HG03354 (cell line): ENCODE results near the gene MVD.

Source experiments
- ATAC-seq: cut with Tn5 transposase; IDR thresholded peaks from one replicate; pipeline ENCODE4 v1.9.1; 2021; ENCODE audit warnings: mild to moderate bottlenecking; ENCODE audit not compliant: unreplicated experiment, poor library complexity, severe bottlenecking

The MVD gene

DNA sequence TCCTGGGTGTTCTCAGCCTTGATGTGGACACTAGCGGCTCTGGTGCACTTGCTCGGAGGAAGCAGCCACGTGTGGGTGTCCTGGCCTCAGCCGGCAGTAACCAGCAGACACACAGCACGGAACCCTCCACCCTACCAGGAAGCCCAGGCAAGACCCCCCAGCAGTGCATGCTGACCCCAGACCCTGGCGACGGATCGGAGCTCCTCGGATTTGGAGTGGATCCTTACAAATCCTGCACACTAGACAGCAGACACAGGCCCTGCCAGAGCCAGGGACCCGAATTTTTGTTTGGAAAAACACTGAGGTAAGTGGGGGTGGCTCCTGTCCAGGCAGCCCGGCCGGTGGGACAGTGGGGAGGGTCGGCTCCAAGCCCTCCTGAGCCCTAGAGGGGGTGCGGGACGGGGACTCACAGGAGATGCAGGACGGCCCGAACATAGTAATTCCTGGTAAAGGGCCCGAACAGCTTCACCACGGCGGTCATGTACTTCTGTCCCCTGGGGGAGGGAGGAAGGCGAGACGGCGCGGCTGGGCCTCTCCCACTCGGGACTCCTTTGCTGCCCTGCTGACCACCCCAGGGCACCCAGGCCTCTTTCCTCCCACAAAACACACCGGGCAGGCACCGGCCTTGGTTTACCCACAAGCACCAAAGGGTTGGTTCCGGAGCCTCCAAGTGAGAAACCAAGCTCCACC lies 16.4 kb downstream of the MVD start:
- no peak for ATAC-seq

- no peak for ATAC-seq
Observed at GRCh38 chr16:88645941-88646340, 16.9 kb downstream of the MVD start.

DNA sequence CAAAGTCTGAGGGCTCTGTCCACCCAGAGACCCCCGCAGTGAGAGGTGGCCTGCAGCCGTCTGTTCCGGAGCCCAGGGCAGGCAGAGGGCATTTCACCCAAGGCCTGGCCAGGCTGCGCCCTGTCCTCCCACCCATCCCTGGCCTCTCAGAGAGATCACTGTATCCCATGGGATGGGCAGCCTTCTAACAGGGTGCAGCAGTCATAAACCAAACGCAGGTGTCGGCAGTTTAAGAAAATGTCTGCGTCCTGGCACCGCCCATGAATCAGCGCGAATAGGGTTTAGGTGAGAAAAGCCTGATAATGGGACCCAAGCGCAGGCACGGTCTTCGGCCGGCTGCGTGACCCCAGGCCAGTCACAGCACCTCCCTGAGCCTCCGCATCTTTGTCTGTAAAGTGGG lies 17.4 kb downstream of the MVD start:
- ATAC-seq: no peak

- ATAC-seq: no peak
Observed at GRCh38 chr16:88643644-88643932, 19.3 kb downstream of the MVD start.

DNA sequence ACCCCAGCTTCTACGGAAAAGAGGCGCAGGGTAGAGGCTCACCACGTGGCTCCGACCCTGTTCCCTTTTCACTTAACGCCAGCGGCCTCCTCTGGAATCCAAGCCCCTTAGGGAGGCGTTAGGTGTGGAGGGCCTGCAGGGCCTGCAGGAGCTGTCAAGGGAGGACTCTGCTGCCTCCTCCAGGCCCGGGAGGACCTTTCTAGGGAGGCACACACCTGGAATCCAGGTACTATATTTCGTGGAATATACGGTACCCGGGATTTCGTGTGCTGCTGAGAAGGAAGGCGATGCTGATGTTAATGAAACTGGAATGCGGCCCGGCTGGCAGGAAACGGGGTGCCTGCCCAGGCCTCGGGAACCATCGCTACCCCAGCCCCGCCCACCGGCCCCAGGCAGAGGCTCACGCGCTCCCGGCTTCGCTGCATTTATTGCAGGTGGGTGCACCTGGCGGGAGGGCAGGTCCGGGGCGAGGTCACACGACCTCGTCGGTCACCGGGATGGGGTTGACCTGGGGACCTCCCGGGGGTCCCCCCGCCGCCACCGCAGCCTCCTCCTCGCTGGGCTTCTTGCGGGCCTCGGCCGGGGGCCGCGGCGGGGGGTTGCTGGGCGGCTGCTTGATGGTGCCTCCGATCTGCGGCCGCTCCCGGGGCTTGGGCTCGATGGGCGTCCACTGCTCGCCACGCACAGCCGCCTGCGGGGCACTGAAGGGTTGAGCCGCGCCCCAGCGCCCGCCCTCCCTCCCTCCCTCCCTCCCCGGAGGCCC lies 19.8 kb downstream of the MVD start:
- ATAC-seq: no peak

GRCh38 chr16:88640498-88641247 lies 22.2 kb downstream of the MVD start:
- ATAC-seq: no peak

DNA sequence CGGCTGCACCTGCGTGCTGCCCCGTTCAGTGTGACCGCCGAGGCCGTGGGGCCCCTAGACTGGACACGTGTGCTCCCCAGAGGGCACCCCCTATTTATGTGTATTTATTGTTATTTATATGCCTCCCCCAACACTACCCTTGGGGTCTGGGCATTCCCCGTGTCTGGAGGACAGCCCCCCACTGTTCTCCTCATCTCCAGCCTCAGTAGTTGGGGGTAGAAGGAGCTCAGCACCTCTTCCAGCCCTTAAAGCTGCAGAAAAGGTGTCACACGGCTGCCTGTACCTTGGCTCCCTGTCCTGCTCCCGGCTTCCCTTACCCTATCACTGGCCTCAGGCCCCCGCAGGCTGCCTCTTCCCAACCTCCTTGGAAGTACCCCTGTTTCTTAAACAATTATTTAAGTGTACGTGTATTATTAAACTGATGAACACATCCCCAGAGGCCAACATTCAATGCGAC lies 22.8 kb downstream of the MVD start:
- no peak for ATAC-seq

- ATAC-seq: no peak
Observed at GRCh38 chr16:88639231-88640038, 23.5 kb downstream of the MVD start.

- no peak for ATAC-seq
Observed at GRCh38 chr16:88638323-88639230, 24.3 kb downstream of the MVD start, which contains the start of gene IL17C. Gene IL17C (plus strand): TSS chr16:88638572. CDS start chr16:88638642, 70 bp downstream.

- ATAC-seq: no peak
Observed at GRCh38 chr16:88636488-88637265, 26.2 kb downstream of the MVD start.

DNA sequence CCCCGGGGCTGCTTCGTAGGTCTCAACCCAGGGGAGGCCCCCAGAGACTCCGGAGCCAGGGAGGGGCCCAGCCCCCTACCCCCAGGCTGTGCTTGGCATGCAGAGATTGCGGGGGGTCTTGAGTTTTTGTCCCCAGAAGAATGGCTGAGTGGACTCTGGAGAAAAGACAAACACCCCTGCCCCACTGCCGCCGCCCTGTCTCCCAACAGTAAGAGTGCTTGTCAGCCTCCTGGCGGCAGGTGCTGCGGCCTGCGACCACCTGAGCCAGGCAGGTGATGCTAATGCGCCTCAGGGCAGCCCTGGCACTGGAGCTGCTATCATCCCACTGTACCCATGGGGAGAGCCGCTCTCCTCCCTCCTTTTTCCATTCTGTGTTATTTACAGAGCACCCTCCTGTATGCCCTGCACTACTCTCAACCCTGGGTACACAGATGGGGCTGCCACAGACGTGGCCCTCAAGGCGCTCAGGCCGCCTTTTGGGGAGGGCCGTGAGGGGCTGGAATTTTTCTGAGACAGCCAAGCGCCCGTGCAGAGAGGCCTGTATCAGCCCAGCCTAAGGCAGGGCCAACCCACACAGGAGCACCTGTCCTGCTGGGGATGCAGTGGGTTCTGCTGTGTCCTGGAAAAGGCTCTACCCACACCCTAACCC lies 27.1 kb downstream of the MVD start:
- no peak for ATAC-seq

GRCh38 chr16:88634994-88635670 lies 27.8 kb downstream of the MVD start:
- ATAC-seq: no peak

GRCh38 chr16:88634141-88634993 lies 28.5 kb downstream of the MVD start:
- ATAC-seq: peak; percentile 60

GRCh38 chr16:88633684-88634140 lies 29.2 kb downstream of the MVD start:
- ATAC-seq: peak; percentile 35

DNA sequence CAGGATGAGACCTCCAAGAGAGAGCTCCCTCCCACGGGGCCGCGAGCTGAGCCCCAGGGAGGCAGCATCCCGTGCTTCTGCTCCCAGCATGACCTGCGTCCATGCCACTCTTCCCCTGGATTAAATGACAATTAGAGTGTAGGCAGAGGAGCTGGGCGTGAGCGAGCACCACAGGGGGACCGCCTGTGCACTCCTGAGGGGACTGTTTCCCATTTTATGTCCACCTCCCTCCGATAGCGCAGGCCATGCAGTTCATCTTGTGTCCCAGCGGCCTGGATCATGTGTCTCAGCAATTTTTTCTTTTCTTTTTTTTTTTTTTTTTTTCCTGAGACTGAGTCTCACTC lies 30.3 kb downstream of the MVD start:
- ATAC-seq: no peak

DNA sequence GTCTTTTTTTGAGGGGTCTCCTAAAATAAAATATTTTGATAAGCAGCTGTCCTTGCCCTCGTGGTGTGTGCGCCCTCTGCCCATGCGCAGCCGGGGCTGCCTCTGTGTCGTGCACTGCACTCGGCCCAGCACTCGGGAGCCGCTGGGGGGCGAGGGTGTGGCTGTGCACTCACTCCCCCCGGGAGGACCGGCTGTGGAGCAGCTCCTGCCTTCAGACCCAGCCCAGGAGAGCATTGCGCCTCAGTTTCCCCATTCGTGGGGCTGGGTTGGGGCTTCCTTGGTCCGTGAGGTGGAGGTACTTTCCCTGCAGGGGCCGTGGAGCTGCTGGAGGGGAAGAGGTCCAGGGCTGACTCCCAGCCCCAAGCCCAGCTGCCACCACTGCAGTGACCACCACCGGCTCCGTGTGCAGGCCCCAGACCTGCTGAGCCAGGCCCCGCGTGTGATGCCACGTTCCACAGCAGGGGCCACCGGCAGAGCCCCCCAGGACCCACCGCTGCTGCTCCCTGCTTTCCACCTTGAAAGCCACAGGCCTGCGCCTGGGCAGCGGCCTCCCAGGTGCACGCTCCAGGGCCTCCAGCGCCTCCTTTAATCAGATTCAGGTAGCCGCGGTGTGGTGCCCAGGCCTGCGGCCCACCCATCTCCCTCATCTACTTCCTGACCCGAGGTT lies 30.8 kb downstream of the MVD start:
- ATAC-seq: no peak
